DMS79 treated with DMSO at 0.1 percent for 48 hours (cell line): ENCODE results near the gene FAM72C.
"Not testable (repeated sequence)": the region's sequence is repeated elsewhere in the genome, so short reads cannot be mapped to it uniquely, and the experiment has no call there.

Experiments
- DNase-seq: peaks from one replicate; lab custom pipeline; 2025; lab: John Stamatoyannopoulos, UW

The FAM72C gene

DNA sequence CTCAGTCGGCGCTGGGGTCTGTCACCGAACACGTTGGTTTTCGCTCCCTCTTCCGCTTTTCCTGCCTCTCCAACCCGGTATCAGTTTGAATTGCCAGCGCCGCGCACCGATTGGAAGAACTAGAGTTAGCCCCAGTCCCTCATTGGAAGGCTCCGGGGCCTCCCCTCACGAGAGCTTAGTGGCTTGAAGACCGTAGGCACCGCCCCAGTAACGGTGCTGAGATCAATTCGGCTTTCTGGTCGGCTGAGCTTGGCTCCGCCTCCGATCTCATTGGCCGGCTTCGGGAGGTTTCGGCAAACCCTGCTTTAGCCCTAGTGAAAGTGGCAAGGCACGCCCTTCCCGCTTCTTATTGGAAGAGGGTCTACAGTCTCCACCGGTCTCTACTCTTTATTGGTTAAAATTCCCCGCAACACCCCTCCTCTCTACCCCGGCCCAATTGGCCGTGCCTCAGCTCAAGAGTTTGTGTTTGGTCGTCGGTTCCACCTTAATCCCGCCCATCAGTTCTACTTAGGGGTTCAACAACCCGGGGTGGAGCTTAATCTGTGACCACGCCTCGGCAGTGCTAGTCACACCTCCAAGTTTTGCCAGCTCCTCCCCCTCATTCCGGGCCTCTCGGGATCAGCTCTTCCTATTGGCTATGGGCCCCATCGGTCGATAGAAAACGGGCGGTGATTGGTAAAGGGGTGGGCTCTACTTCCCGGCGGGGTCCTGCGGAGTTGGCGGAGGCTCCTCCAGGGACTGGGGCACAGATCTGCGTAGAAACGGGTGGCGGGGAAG lies at the start of gene FAM72C:
FAM72C (minus strand) TSS at position 63 of the 777 bp plus-strand sequence. CDS start 845 bp downstream, outside the sequence.
- DNase-seq: not testable (repeated sequence)

DNA sequence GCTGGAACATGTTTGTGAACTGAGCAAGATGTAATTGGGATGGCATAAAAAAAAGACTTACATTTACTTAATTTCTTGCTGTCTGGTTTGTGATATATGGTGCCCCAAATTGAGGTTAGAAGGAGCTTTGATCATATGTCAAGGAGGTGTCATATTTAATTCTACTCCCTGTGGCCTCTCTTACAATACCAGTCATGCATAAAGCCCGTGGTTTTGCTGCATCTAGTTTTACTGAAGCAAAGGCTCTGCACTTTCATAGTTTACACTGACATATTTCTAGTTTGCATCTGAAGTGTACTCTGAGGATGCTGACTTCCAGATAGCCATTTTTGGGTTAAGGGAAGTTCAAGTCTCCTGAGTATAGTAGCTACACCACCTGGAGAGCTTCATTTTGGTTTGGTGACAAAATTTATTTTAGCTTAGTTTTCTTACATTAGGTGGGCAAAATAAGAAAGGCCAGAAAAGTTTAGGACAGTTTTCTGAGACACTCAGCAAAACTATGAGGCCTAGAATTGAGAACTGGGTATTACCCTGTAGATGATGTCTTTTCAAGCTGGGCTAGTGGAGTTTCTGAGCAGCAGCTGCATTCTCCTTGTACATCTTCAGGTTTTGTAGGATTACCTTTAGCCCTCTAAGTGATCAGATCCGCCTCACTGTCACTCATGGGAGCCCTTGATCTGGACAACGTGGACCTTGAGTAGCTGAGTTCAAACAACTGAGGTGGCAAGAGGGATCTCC lies 48.4 kb upstream of the FAM72C start:
- not testable (repeated sequence) for DNase-seq

DNA sequence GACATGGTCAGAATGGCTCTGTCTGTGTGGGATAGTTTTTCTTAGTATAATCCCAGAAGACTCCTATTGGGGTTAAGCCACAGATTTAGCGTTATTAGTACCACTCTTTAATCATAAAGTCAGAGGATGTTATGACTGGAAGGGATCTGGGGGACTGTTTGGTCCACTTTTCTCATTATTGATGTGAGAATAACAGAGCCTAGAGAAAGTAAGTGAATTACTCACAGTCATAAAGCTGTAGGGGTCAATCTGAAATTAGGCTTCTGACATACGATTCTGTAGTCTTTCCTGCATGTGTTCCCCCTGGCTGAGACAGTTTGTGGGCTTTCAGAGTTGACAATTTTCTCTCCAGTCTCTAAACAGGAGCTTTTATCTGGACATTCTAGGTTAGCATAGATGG lies 47.3 kb upstream of the FAM72C start:
- DNase-seq: not testable (repeated sequence)

DNA sequence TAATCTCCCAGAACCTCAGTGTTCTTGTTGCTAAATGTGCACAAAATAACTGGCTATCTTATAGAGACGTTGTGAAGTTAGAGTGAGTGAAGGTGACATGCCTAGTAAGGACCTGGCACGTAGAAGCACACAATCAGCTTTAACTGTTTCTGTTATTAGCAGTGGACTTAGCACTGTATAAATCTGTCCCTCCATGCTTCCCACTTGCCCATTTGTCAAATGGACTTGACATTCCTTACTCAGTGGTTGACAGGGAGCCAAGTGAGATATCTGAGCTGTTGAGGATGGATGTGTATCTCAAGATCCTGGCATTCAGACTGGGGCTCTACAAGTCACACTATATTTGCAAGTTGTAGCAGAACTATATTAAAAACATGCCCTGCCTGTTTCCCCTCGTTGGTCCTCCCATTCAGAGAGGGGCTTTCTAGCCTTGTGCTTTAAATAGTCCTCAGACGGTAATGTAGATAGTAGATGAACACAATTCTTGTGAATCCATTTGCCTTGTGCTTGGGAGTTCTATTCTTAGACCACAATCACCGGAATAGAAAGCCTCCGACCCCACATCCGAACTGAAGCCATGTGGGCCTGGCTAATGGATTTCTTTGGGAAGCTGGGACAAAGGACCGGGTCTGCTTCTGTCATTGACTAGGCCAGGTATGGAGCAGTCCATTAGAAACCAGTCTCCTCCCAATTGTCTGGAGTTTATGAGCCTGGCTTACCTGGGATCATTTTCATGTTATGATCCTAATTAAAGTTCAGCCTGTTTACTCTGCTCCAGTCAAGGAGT lies 43.6 kb upstream of the FAM72C start:
- DNase-seq: not testable (repeated sequence)

DNA sequence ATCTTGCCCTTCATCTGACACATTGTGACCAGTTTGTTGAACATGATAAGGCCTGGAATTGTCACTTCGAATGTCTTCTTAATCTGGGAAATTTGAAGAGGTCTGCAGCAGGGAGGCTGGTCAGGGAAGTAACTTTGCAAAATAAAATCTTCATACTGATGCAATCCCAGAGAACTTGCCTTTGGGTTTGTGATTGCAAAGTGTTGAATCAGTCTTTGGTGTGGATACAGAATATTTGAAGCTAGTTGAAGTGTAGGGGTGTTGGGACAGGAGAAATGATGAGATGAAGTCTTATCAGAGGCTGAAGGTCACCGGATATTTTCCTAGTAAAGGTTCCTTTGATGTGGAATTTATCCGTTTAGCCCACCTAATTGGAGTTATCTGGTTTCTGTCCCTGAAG lies 42.7 kb upstream of the FAM72C start:
- not testable (repeated sequence) for DNase-seq

DNA sequence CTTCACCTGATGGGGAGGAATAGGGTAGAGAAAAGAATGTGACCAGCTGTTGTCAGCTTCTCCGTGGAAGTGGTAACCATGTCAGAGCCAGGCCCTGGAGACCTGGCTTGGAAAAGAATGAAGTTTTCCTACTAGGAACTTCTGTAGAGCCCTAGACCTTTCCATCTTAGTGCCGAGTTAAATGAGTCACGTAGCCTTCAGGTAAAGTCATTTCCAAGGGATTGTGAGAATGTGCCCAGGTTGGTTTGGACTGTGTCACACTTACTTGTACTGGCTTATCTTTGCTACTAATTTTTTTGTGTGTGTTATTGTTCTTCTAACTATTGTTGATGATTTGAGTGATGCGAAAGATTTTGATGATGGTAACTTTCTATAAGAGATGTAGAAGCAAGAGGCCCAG lies 42.3 kb upstream of the FAM72C start:
- DNase-seq: not testable (repeated sequence)

DNA sequence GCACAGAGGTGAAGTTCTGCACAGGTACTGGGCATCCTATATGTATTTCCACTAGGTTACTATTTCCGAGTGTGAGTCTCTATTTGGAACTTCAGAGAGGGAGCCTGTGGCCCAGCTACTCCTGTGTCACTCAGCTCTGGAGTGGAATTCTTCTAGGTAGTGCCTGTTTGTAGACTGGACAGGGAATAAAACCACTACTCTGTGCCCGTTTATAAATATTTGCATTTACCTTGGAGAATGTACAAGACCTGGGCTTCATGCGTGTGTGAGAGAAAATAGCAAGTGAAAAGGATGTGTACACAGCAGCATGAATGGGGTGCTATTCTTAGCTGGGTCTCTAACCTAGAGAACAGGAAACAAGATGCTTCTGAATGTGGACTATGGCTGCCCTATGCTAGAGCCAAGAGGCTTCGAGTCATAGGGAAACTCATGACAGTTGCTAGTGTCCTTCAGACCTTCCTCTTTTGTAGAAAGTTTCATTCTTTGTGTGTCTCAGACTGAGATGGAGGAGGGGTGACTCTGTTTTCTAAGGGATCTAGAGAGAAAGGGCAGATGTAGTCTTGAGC lies 40.5 kb upstream of the FAM72C start:
- DNase-seq: not testable (repeated sequence)

DNA sequence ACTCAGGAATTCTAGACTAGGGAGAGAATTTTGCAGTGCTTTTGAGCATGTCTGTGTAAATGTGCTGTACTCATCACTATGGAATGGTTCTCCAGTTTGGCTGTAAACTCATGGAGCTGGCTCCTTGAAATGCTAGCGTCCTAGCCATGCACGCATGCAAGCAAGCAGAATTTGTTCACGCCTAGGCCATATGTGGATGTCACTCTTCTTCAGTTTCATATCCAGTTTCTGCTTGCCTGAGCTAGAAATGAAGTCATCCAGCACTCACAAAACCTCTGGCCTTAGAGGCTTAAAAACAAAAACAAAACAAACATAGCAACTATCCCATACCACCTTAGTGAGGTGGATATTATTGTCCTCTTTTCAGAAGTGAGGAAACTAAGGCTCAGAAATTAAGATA lies 37.6 kb upstream of the FAM72C start:
- not testable (repeated sequence) for DNase-seq

DNA sequence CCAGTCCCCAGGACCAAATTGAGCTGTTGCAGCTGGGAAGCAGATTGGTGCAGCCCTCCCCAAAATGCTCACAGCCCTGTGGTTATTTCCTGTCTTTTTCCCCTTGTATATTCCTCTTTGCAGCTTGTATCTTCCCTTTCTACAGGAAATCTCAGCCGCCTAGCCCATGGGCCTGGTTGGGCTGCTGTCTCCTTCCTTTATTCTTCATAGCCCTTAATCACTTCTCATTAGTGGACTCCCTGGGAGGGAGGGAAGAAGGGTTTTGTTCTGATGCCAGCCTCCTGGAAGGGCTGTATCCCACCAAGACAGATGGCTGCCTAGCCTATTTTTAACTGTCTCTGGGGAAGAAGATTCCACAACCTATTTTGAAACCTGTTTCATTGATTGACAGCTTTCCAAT lies 32.5 kb upstream of the FAM72C start:
- not testable (repeated sequence) for DNase-seq

DNA sequence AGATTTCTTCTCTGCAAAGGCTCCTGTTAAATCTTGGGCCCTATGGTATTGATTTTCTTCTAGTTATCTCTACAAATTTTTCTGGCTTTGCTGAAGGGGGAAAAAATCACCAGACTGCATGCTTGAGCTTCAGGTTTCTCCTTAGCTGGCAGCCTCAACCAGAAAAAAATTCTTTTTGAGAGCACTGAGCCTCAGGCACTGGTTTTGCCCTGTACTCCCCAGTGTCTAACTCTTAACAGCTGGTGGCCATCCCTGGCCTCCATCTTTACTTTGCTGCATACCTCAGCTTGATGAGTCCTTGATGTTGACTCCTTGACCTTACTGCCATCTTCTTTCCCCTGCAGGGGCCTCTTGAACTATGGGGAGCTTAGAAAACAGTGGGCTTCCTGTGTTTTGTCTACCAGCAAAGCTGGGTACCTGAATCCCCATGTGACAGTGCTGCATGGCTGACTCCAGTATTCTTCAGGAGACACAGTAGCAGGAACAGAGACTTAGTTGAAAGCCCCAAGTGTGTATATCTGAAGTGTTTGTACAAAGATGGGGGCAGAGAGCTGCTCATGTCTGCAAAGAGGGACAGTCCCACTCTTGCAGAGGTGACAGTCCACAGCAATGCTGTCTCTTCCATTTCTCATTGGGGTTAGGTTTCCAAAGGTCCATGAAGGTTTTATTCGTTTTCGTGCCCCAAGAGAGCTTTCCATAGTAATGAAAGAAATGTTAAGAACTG lies 31.7 kb upstream of the FAM72C start:
- not testable (repeated sequence) for DNase-seq

DNA sequence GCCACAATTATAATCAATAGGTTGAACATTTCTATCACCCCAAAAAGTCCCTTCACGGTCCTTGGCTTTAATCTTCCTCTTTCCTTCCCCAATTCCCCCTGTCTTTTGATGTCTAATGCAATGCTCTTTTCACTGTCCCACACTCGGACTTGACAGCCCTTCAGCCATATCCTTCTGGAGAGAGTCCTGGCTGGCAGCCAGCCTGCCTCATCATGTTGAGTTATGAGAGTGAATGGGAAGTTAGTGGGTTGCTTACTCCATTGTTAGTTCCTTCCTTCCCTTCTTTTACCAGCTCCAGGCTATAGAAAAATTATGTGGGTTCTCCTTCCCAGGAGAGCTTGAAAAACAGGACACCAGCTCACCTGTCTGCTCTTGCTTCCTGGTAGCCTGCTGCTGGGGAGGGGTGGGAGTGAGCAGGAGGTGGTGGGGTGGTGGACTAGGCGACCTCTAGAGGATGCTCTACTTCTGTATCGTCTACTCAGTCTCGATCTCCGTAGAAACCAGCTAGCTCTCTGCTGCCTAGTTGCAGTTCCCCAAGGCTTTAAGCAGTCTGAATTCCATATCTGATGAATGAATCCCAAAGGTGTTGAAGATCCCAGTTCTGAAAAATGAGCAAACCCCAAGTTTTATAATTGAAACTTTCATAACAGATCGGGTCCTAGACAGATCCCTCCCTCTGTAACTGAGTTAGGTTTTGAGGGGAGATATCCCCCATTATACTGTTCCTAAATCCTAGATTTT lies 30.5 kb upstream of the FAM72C start:
- DNase-seq: not testable (repeated sequence)

DNA sequence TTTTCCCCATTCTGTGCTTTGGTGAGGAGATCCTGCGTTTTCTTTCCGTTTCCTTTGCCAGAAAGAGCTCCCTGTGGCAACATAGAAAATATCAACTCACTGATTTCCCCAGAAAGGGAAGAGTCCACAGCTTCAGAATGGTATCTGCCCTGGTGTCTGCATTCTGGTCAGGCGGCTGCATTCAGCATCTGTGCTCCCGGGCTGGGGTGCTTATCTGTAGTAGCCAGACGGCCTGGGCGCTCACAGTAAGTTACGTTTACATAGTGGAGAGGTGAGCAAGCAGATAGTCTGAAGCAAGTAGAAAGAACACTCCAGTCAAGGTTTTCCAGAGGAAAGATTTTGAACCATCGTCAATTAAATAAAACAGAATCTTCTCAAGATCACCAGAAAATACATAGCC lies 29.3 kb upstream of the FAM72C start:
- DNase-seq: not testable (repeated sequence)

DNA sequence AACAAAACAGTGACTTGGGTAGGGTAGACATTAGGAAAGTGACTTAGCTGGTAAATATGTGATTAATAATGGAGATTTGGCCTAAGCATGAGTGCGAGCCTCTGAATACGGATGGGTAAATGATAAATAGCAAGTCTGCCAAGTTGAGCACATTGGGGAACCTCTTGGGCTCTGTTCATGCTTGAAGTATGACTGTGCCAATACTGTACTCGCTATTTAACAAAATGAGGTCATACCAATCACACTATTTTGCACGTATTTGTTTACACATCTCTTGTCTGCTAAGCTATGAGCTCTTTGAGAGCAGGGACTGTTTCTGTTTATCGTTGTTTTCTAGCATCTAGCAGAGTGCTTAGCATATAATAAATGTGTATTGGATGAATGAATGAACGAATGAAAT lies 24.2 kb upstream of the FAM72C start:
- DNase-seq: not testable (repeated sequence)

DNA sequence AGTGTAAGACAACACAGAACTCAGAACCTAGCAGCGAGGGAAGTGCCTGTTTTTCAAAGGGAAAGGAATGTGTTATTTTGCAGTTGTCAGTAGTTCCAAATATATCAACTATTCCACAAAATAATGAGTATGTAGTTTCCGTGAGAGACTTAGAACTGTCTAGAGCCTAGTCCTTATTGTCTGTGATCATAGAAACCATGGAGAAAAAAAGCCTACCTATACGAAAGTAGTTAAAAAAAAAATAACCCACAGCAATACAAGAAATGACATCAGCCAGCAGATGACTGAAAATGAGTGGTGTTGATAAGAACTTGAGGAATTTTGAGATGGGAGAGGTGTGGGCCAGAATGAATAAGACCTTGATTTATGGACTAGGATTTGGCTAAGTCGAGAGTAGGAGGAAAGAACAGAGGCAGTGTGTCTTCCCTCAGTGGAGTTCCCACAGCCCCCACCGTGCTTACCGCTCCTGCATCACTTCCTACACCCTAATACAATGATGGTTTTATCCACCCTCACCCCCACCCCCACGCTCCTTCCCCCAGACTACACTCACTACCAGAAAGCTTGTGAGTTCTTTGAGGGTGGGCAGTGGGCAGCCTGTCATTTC lies 21.6 kb upstream of the FAM72C start:
- not testable (repeated sequence) for DNase-seq

DNA sequence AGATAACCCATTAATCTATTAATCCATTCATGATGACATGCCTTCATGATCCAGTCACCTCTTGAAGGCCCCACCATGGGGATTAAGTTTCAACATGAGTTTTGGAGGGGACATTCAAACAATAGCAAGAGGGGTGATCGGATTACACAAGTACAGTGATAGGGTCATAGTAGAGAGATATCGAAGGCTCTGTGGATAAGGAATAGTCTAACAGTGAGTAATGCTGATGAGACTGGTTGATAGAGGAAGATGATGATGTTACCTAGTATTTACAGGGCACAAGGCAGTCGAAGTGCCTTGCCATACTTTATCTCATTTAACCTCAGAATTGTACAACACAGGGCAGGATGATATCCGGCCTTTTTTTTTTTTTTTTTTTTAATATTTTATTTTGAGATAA lies 18.9 kb upstream of the FAM72C start:
- DNase-seq: not testable (repeated sequence)

DNA sequence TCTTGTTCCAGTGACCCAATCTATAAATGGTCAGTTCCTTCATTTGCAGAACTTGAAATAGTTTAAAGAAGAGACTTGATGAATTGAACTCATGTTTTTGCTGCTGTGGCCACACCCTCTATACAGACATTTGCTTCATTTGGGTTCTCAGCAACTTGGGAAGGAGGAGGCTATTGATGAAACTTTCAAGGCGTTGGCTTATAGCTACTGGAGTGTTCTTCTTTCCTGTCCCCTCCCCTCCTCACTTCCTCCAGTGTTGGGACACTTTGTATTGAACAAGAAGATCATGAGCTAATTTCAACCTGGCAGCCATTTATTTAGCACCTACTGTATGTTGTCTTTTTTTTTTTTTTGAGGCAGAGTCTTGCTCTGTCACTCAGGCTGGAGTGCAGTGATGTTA lies 17.9 kb upstream of the FAM72C start:
- not testable (repeated sequence) for DNase-seq

DNA sequence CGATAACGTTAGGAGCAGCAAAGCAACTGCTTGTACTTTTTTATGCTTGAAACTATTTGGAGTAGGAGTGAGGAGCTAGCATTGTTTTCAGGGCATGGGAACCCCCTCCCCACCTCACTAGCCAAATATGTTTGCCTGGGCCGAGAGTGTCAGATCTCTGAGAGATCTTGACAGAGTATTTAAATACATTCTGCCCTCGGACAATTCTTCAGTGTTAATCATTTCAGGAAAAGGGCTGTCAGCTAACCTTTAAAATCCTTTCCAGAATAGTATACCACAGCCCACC lies 17.6 kb upstream of the FAM72C start:
- DNase-seq: not testable (repeated sequence)

DNA sequence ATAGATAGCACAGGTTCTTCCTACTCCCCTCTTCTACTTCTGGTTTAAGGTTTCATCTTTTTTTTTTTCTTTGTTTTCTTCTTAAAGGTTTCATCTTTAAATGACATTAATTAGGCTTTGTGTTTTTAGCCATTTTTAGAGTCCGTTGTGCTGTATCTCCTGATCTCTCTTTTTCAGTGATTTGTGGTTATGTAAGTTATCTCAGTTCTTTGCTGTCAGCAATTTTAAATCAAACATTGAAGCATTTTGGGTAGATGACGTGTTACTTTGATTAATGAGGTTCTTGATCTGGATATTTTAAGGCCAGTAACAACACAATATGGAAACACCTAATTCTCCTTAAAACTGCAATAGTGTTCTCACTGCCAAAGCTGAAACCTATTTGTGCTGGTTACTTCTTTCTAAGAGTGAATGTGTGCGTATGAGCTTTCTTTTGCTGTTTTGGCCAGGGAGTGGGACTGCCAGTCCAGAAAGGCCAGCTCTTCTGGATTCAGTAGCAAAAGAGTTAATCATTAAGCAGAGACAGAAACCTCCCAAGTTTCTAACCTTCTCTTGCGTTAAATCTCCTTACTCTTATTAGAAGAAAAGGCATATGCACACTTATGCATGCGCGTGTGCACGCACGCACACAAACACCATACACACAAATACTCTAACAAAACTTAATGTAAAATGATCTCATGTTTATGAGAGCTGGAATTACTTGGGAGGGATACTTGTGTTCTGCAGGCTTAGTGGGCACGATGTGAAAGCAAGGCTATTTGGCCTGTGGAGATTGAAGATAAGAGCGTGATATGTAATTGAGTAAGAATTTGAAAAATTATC lies 17.0 kb upstream of the FAM72C start:
- DNase-seq: not testable (repeated sequence)

DNA sequence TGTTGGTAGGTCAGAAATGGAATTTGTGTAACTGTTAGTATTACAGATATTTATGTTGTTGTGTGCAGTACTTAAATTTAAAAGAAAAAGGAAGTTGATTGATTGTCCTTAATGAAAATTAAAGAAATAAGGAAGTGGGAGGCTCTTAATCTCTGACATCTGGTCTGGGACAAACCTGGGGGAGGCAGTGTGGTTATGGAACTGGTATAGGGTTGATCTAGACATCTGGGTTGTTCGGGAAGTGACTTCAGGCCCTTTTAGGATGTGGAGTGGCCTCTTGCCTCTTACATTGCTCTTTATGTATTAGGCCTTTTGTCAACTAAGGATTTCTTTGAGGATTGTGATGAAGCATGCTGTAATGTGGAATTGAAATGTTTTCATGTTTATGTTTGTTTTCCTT lies 16.1 kb upstream of the FAM72C start:
- not testable (repeated sequence) for DNase-seq
